Fibroblast of pulmonary artery (primary cell): ENCODE results near the gene SMAD3.

ENCODE experiments used
- DNase-seq: peaks from one replicate; pipeline ENCODE4 v3.0.0-alpha.2; 2010; ENCODE audit warnings: low read depth
- H3K4me3 ChIP-seq: replicated peaks from 2 replicates; pipeline ENCODE4 v1.5.1; 2011; ENCODE audit warnings: low read depth, mild to moderate bottlenecking, control low read depth, low read length, moderate library complexity
- CTCF ChIP-seq: IDR thresholded peaks from 2 replicates; pipeline ENCODE4 v1.5.1; 2011; ENCODE audit warnings: mild to moderate bottlenecking, control low read depth, low read length, inconsistent platforms; ENCODE audit errors: missing control alignments

The SMAD3 gene

GRCh38 chr15:67183443-67184169 is 118.2 kb downstream of the SMAD3 start:
- TF ChIP-seq CTCF, result no peak
- no peak for DNase-seq

GRCh38 chr15:67184208-67184925 is 119.0 kb downstream of the SMAD3 start:
- H3K4me3 ChIP-seq, result no peak overlapping the region
- no peak for DNase-seq
- TF ChIP-seq CTCF, result no peak

More at GRCh38 chr15:67183443-67184169, 118.2 kb downstream of the SMAD3 start:
- H3K4me3 ChIP-seq, result no peak overlapping the region

GRCh38 chr15:67185051-67185450 is 119.6 kb downstream of the SMAD3 start:
- no peak overlapping the region for H3K4me3 ChIP-seq
- DNase-seq, result no peak
- no peak for TF ChIP-seq CTCF

- TF ChIP-seq CTCF, result no peak
- DNase-seq, result no peak
- H3K4me3 ChIP-seq, result no peak overlapping the region
Observed at GRCh38 chr15:67185621-67186225, 120.3 kb downstream of the SMAD3 start.

- no peak for TF ChIP-seq CTCF
- no peak overlapping the region for H3K4me3 ChIP-seq
- DNase-seq, result peak; percentile 50
Observed at GRCh38 chr15:67186226-67186649, 120.8 kb downstream of the SMAD3 start.

- no peak for TF ChIP-seq CTCF
- no peak overlapping the region for H3K4me3 ChIP-seq
- DNase-seq, result no peak
Observed at GRCh38 chr15:67186688-67187087, 121.3 kb downstream of the SMAD3 start.
